C4-2B (cell line): Measurements from ENCODE around the gene STAP2.

ENCODE experiments used
- H3K27ac ChIP-seq: fragments of 450-650 bp; 2 replicates; pipeline ENCODE4 v1.5.1; 2017
- CTCF ChIP-seq: fragments of 450-650 bp; conservative IDR thresholded peaks from 2 replicates; pipeline ENCODE4 v1.5.1; 2017; ENCODE audit warnings: mild to moderate bottlenecking
- ZFX ChIP-seq: fragments of 450-650 bp; IDR thresholded peaks from 2 replicates; pipeline ENCODE4 v1.6.1; 2017

The STAP2 gene

GRCh38 chr19:4304538-4305256 lies 33.9 kb downstream of the STAP2 start, which contains the start of gene FSD1:
FSD1 (plus strand) TSS chr19:4304598; CDS start chr19:4304747, 149 bp downstream.
- no peak within 1 kb of the TSS for H3K27ac ChIP-seq
- TF ChIP-seq ZFX = no peak
- TF ChIP-seq CTCF = no peak

GRCh38 chr19:4303819-4304537 lies 34.6 kb downstream of the STAP2 start:
- TF ChIP-seq ZFX = no peak
- no peak for TF ChIP-seq CTCF
- no peak overlapping the region for H3K27ac ChIP-seq

- no peak within 1 kb of the TSS for H3K27ac ChIP-seq
- TF ChIP-seq ZFX = no peak
- TF ChIP-seq CTCF = no peak
Measured at GRCh38 chr19:4302243-4302640, 36.4 kb downstream of the STAP2 start, which contains the start of gene TMIGD2. TMIGD2 (minus strand) TSS chr19:4302389; CDS start chr19:4302385, 4 bp downstream.

GRCh38 chr19:4301590-4302242 lies 36.9 kb downstream of the STAP2 start:
- TF ChIP-seq CTCF (no peak), ZFX (no peak)
- H3K27ac ChIP-seq = no peak overlapping the region

GRCh38 chr19:4300589-4300988 lies 38.0 kb downstream of the STAP2 start:
- no peak overlapping the region for H3K27ac ChIP-seq
- TF ChIP-seq CTCF (no peak), ZFX (no peak)

- TF ChIP-seq ZFX = no peak
- no peak for TF ChIP-seq CTCF
- H3K27ac ChIP-seq = no peak overlapping the region
Measured at GRCh38 chr19:4298810-4299550, 39.6 kb downstream of the STAP2 start.
